ENCODE measurements around the gene ABLIM1. TPM values are rescaled to one million over a fixed set of nuclear protein-coding genes. Genes with fewer than 3 reads are reported as not detected.

ABLIM1 gene
- polyA plus RNA-seq, 5 donors, result 38.2 to 68.6 (median 63.6) TPM

DNA sequence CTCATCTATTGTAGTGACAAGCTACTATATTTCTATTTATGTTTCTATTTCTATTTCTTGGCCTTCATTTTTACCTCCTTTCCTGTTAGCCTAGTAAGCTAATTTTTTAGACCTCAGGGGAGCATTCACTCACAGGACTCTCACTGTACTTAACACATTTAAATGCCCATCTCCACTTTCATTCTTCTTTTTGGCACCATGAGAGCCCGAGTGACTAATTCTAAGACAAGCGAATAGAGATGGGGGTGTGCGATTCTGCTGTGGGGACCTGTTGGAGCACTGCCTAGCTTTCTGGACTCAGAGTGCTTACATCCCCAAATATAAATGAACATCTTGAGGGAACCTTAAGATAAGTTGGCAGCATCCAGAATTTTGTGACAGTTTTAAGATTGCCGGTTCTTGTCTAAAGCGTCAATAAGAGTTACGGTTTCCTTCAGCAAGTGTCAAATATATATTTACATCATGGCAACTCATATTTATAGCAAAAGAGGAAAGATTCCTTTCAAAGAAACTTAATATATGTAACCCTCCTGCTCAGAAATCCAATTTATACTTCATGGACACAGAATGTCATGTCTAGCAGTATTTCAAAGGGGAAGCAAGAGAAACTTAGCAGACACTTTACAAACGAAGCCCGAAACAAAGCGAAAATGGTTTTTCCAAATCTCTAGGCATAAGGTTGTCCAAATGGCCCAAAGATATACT is 199.7 kb downstream of the ABLIM1 start:
- DNase-seq, result no peak

GRCh38 chr10:114453576-114453975 is 204.5 kb downstream of the ABLIM1 start:
- DNase-seq, result no peak

GRCh38 chr10:114448897-114449296 is 209.2 kb downstream of the ABLIM1 start:
- no peak for DNase-seq

DNA sequence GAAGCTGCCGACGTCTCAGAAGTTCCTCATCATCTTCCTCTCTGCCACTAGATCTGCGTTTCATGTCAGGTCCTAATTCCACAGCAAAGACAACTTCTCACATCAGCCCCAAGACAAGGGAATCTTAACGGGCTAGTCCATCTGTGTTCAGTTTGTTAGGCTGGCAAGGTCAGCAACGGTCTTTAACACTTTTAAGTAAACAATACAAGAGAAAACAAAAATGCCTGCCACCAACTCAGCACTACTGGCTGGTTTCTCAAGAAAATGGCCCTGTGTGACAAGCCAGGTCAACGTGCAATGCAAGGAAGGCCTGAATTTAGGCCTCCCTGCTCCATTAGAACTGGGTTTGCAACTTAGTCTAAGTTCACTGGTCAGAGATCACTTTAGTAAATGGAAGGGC is 212.7 kb downstream of the ABLIM1 start:
- DNase-seq, result no peak

- DNase-seq, result no peak
These were observed 213.3 kb downstream of the ABLIM1 start for GRCh38 chr10:114444819-114445218.

- no peak for DNase-seq
These were observed 215.9 kb downstream of the ABLIM1 start for GRCh38 chr10:114442091-114442630.

- no peak for DNase-seq
These were observed 217.0 kb downstream of the ABLIM1 start for GRCh38 chr10:114441107-114441506.

DNA sequence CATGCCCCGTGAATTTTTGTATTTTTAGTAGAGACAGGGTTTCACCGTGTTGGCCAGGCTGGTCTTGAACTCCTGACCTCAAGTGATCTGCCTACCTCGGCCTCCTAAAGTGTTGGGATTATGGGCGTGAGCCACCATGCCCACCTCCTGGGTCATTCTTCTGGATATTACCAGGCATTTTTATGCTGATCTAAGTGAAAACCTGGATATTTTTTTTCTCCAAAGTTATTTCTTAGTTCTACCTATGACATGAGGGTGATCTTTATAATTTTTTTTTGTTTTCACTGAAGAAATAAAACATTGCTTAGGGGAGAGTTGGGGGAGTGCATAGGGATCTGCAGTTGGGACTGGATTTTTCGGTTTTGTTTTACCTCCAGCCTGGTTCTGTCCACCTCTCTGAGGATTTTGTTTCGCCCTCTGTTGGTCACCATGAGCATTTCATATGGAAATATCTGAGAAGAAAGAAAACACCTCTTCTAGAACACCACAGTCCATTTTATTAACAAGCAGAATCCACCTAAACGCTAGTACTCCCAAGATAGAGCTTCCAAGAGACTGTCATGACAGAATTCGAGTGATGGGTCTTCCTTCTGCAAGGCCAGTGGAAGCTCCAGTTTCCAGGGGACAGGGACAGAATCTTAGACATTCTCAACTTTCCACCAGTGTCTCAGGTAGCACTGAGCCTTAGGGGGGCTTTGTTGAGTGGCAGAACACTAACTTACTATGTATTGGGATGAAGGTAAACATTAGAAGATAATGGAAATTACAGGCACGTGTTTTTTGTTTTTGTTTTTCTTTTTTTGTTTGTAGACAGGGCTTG is 220.4 kb downstream of the ABLIM1 start:
- no peak for DNase-seq

DNA sequence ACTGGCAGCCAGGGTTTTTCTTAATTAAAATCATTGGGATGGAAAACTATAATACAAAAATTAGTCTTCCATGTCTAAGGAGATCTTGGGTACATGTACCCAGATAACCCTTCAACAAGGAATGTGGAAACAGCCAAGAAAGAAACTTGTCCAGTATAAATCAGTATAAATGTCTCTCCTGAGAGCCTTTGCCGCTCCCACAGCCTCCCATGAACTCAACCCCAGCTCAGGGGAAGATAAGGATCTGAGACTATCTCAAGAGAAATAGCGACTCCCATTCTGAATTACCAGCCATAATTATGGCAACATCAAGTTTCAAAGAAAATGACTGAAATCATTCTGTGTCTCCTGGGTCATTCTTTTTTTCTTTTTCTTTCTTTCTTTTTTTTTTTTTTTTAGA is 221.1 kb downstream of the ABLIM1 start:
- DNase-seq, result no peak

DNA sequence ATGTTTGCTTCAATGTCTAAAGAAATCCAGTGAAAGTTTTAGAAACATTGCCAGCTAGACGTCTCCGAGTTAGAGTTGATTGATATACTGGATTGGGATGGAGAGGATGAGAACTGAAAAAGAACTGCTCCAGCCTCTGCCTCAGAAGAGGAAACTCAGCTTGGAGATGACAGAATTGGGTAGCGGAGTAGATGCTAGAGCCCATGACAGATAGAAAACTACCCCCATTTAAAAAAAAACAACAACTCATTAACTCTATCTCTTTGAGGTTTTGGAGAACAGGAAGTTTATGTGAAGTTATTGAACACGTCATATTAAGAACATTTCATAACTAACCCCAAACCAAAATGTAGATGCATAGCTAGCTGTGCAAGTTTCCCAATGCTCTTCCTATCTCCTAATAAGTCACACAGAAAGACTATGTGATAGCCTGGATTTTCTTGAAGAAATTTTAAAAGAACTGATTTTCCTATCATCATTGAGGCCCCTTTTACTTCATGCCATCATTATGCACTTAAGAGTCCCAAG is 225.4 kb downstream of the ABLIM1 start:
- no peak for DNase-seq

DNA sequence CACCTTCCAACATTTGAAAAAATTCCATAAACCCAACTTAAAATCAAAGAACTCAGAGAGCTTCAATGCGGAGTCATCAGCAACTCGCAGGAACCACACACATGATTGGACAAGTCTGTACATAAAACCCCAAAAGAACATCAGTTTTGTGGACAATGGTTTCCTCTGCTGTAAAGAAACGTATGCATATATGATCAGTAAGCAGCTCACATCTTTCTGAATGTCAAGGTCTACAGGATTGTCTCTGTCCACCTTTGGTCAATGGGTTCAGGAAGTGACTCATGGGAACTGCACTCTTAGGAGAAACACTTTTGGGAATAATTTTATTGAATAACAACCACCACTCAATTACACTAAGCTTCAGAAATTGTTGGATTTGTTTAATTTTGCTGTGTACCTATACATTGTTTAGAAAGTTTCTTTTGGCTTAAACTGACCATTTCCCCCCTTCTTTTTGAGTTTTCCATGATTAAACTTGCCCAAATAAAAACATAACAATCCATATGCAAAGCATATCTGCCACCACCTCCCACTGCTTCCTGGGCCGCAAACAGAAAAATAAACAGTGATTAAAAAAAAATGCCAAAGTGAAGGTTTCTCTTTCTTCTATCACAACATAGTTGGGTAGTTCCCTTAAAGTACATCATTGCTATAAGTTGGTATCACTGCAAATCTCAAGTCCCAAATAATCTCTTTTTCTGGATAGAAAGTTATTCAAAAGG is 226.5 kb downstream of the ABLIM1 start:
- DNase-seq, result no peak

DNA sequence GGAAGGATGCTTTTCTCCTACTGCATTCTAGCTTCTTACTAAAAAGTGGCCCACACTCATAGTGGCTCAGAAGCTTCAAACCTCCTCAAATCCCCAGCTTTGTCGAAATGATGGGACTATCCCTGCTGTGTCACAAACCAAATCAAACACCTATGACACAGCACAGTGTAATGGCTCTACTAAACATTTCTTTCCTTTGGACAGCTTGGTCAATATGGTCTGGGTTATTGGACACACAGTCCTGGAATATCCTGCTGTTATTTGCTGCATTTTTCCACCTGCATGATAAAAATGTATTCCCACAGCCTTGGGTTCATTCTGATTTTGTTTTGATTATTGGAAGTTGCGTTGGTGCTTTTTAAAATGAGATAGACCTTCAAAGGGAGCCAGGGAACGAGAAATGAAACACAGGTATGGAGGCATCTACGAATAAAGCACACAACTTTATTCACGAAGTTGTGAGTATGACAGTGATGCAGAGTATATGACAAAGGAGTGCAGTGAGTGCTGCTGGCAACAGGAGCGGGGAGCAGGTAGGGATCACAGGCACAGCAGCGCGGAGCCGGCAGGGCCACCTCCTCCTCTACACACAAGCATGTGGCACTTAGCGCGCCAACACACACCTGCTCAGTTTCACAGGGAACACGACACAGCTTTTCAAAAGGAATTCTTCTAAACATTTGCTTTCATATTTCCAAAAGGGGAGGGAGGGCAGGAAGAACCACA is 227.2 kb downstream of the ABLIM1 start:
- DNase-seq, result no peak

DNA sequence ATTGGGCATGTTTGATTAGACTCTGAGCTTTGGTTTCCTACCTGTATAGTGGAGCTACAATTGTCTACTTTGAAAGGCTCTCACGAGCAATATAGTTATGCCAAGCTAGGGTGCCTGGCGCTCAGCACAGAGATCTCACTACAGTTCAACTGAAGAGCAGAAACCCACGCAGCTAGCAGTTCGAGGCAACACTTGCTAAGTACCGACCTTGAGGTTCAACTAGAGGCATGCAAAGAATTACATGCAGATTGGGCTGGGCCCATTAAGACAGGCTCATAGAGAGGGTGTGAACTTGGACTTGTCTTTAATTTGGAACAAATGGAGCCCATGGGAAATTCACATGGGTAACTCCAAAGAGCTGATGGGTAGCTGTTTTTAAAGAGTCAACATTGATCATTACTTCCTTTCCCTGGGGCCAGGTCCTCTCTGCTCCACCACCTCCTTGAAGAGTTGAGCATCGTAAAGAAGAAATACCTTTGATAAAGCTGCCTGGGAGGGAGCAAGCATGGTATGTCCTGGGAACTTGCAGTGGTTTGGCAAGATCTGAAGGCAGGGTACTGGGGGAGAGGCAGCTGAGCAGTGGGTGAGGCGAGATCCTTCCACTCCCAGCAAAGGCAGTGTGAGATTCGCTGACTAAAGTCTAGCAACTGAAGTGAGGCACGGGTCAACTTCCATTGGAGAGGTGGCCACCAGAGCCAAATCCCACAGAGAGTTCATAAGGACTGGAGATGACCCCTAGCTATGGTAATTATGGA is 228.3 kb downstream of the ABLIM1 start:
- no peak for DNase-seq

DNA sequence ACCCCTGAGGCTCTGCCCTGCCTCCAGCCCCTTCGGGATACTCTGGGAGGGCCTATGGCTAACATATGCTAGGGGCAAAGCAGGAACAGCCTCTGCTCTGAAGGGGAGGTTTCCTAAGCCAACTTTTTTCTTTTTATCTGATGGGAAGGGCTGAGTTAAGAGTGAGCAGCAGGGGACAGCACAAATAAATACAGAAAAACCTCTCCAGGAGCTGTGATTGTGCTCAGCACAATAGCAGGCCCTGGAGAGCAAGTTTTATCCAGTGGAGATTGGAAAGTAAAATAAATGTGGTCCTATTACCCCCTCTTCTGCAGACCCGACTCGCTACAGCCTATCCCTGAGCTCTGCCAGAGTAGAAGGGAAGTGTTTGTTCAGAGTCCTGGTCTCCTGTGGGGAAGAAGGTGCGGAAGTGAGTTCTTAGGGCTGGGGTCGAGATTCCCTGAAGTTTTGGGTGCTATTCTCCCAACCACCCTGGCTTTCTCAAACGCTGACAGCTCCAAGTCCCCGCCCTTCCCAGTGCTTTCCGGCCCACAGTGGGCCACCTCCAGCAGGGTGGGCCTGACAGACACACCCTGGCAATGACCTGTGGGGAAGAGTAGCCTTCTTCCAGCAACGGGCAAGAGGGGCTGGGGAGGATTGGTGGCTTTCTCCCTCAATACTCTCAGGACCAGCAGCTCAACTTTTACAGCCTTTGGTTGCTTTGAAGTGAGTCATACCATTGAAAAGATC is 230.8 kb downstream of the ABLIM1 start:
- no peak for DNase-seq

DNA sequence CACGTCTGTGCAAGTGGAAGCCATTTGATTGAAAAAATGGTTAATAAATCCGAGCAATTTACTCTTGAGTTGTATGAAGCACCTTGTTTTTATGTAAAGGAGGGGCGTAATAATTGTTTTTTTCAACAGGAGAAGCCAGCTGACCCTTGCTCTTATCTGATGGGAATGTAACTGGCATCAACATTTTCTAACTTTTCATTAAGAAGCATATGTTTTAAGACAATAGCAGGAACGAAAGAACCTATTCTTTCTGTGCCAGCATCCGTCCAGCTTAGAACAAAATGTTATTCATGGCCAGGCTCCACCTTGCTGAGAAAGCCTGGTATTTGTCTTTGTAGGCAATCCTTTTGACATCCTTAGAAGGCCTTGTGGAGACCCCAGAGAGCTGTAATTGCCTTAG is 231.6 kb downstream of the ABLIM1 start:
- DNase-seq, result no peak

DNA sequence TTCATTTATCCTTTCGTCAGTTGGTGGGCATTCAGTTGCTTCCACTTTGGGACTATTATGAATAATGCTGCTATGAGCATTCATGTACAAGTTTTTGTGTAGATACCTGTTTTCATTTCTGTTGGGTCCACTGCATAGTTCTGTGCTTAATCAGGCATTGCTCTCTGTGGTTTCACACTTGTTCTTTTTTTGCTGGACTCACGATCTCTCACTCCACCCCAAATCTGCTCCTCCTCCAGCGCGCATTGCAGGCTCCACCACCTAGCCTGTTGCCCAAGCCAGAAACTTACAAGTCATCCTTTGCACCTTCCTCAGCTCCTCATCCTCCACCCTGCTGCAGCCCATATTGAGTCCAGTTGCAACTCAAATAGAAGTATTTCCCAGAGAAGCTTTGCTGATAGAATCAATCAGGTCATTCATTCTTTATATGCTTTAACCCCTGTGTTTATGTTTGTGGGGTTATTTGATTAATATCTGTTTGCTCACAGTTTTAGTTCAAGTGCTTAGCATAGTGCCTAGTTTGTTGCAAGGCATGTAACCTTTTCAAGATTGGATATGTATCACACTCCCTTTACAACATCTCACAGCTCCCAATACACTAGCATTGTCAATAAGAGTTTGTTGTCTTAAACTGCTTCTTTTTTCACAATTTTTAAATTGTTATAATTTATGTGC is 237.1 kb downstream of the ABLIM1 start:
- no peak for DNase-seq

GRCh38 chr10:114418109-114418508 is 240.0 kb downstream of the ABLIM1 start:
- DNase-seq, result no peak

- peak; percentile 59 to 60 for DNase-seq
These were observed 244.9 kb downstream of the ABLIM1 start for GRCh38 chr10:114412907-114413797.
